GM12892 (cell line): ENCODE measurements around the gene TBC1D22A.

Experiments
- POLR2A ChIP-seq: IDR thresholded peaks from 2 replicates; pipeline ENCODE4 v1.6.1; 2011; ENCODE audit warnings: low read depth, low read length, control low read depth
- POLR2AphosphoS5 ChIP-seq: IDR thresholded peaks from 2 replicates; pipeline ENCODE4 v1.6.1; 2011; ENCODE audit warnings: low read depth, low read length, control low read depth
- TAF1 ChIP-seq: IDR thresholded peaks from 2 replicates; pipeline ENCODE4 v1.6.1; 2011; ENCODE audit warnings: low read depth, mild to moderate bottlenecking, control low read depth, low read length, borderline replicate concordance

DNA sequence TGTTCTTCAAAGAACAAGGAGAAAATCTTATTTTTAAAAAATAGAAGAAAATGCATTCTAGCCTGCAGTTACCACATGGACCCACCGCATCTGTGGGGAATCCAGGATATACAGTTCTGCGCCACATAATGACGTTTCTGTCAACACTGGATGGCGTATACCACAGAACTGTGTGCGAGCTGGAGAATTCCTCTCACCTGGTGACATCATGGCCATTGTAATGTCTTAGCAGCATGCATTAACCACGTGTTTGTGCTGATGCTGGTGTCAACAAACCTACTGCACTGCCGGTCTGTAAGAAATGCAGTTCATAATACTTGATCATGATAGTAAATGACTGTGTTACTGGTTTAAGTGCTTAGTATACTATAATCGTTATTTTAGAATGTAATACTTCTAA, 174.7 kb downstream of the TBC1D22A start:
- no peak for TF ChIP-seq POLR2AphosphoS5
- no peak for TF ChIP-seq POLR2A
- TF ChIP-seq TAF1: no peak
